GM12891 (cell line): ENCODE data around the gene ATG7.

Experiments used
- PAX5 ChIP-seq: IDR thresholded peaks from 2 replicates; pipeline ENCODE4 v1.6.1; 2011; ENCODE audit warnings: low read length, moderate library complexity, mild to moderate bottlenecking; ENCODE audit not compliant: insufficient read depth, severe bottlenecking
- POLR2A ChIP-seq: IDR thresholded peaks from 2 replicates; pipeline ENCODE4 v1.6.1; 2011; ENCODE audit warnings: low read depth, low read length, control low read depth
- POLR2AphosphoS5 ChIP-seq: IDR thresholded peaks from 2 replicates; pipeline ENCODE4 v1.6.1; 2011; ENCODE audit warnings: low read depth, low read length, control low read depth
- POU2F2 ChIP-seq: IDR thresholded peaks from 2 replicates; pipeline ENCODE4 v1.6.1; 2011; ENCODE audit warnings: low read depth, mild to moderate bottlenecking, control low read depth, low read length, moderate library complexity
- SPI1 ChIP-seq: IDR thresholded peaks from 2 replicates; pipeline ENCODE4 v1.6.1; 2011; ENCODE audit warnings: low read depth, low read length, control low read depth
- TAF1 ChIP-seq: IDR thresholded peaks from 2 replicates; pipeline ENCODE4 v1.6.1; 2011; ENCODE audit warnings: low read depth, low read length, control low read depth

- TF ChIP-seq POLR2AphosphoS5 (no peak), POLR2A (no peak), SPI1 (no peak), PAX5 (no peak), TAF1 (no peak), POU2F2 (no peak)
These were observed 142.9 kb downstream of the ATG7 start for GRCh38 chr3:11415099-11415498.
